NCI-H345 (cell line): ENCODE results near the gene PIAS2.
"Not testable (repeated sequence)": the region's sequence is repeated elsewhere in the genome, so short reads cannot be mapped to it uniquely, and the experiment has no call there.

Experiments
- DNase-seq: peaks from one replicate; lab custom pipeline; 2025; lab: John Stamatoyannopoulos, UW

The PIAS2 gene

DNA sequence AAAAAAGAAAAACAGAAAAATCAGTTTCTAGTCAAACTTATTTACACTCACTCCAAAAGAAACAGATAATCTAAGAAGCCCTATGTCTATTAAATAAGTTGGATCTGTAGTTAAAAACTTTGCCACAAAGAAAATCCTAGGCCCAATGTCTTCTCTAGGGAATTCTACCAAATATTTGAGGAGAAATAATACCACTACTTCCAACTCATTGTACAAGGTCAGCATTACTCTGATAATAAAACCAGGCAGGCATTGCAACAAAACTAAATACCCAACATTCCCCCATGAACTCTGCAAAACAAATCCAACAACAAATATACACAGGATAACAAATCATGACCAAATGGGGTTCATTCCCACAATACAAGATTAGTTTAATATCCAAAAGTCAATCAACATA is 86.7 kb downstream of the PIAS2 start:
- DNase-seq = no peak

DNA sequence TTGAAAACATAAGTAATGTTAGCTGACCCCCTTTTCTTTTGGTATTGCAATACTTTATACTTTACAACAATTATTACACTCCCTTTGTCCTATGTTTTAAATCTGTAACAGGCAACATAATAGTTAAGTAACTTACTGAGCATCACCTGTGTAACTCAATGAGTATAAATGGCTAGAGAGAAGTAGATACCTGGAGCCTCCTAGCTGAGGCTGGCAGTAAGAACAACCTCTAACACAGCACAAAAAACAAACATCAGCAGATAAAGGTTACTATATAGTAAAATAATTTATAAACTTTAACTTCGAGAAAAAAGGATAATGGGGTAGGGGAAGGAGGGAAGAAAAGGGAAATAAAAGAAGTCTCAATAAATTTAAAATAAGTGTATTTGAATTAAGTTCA is 87.4 kb downstream of the PIAS2 start:
- no peak for DNase-seq

DNA sequence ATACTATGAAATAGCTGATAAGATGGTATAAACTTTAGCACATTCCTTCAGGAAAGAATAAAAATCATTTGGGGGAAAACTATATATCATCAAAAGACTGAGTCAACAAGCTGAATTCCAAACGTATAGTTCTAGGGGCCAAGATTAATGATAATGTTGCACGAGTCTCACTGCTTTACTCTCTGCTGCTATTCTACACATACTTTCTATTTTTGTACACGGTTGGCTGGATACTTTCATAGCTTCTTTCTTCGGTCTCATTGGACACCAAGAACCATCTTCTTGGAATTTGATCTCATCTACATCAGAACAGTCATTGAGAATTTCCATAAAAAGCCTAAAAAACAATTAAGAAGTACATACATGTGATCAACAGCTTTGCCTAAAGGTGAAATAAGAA is 87.8 kb downstream of the PIAS2 start:
- no peak for DNase-seq

DNA sequence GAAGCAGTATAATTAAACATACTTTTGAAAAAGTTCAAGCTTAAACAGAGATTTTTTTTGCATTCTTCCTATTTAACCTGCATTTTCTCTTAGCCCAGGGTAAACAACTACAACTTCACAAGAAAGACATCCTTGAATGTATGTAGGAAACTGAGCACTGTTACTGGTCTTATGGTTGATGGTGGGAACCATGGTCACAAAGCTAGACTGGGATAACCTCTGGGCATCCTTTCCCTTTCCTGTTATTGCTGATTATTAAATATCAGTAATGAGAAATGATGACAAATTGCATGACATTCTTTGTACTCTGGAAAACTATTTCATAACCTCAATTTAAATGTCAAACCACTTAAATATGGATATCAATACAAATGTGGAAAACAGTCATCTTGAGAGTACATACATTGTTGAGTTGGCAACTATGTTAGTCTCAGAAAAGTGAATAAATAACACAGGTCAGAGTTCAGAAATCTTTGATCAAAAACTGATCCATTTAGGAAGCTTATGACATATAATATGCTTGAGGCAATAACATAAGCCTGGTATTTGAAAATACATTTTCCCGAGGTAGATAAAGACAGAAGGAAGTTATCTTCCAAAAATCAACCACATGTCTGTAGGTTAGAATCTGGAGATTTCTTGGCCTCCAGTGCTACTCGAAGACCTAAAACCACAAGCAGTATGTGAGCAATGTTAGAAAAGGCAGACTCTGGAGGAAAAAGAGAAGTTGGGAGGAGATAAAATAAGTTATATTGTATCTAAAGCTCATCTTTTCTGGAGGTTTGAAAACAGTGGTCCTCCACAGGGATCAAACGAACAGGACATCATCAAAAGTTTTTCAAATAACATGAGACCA is 95.2 kb downstream of the PIAS2 start:
- no peak for DNase-seq

DNA sequence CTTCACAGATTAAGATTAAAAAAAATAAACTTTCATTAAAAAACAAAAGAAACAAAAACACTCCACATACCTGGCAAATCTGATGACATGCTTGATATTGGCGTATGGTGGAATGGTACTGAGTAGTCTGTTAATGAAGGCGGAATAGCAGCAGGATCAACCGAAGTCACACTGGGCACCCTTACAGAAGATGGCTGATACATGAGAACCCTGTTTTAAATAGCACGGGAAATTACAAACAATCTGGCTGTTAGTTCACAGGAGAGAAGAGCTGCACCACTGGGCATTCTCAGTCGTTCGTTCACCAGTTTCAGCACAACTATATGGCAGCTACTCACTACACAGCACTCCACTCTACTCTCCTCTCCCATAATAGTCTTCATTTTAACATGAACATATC is 96.4 kb downstream of the PIAS2 start:
- no peak for DNase-seq

DNA sequence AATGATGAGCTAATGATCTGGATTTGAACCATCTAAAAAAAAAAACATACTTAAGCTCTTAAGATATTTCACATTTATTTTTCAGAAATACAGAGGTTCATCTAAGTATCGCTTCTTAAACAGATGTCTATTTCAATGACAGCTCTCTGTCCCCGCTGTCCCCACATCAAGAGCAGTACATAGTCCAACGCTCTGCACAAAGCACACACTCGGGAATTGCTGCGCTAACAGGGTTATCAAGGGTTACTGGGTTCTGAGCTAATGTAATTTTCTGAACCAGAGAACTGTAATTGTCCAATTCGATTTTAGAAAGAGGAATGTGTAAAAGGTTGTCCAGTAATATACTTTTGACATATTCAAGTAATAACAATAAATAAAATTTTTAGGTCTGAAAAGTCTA is 101.6 kb downstream of the PIAS2 start:
- DNase-seq = no peak

DNA sequence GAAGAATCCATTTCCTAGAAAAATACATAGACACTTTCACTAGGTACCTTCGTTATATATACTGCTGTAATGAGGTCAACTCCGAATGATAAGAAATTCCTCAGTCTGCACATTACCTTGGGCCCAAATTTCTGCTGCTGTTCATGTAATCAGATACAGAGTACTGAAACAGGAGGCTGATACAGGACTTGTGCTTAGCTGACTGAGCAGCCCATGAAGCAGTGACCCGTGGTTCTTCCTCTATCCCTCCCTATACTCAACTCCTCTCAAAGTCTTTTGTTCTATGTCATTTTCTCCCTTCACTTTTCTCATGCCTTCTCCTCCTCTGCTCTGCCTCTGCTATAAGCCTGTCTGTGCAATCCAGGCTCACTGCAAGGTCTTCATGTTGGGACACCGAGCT is 102.9 kb downstream of the PIAS2 start:
- no peak for DNase-seq

DNA sequence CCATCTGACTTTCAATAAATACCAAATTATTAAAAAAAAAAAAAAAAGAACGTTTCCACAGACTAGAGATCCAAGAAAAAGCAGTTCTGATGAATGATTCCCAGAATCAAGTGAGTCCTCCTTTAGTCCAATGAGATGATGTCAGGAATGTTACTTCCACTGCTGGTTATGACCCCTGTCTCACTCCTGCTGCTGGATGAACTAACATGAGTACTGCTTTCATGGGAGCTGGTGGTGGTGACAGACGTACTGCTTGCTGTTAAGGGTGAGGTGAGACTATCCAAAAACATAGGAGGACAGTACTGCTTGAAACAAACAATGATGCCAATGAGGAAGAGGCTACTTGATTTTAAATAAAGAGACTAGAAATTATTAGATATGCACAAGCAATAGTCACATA is 105.0 kb downstream of the PIAS2 start:
- no peak for DNase-seq

DNA sequence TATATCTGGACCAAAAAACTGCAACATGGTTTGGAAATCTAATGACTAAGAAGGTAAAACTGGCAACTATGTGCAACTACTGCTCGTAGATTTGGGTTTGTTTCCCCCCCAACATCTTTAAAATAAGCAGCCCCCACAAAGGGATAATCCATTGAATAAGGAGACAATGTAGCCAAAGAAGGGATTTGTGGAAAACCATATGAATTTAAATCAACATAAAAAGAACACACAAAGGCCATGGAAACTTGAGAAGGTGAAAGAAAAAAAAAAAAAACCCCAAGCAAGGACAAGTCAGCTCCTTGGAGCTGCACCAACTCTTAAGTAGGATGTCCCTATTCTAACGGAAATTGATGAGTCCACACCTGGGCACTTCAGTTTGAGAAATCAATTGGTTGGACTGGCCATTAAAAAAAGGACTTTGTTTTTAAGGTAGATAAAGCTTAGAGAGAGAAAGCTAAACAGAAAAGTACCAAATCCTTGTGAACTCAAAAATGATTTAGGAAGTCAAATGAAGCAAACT is 106.8 kb downstream of the PIAS2 start:
- DNase-seq = no peak

DNA sequence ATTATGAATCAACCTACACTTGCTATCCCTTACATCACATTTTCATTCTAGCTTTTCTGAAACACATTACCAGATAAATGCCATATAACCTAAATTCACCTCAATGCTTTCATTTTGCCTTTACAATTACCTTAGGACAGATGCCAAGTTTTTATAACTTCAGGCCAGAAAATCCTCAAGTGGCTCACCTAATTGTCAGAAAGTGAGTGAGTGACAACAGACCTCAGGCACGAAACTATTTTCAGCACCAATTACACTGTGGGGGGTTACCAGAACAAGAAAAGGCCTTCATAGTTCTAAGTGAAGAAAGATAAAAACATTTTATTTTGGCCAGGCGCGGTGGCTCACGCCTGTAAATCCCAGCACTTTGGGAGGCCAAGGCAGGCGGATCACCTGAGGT is 108.2 kb downstream of the PIAS2 start:
- DNase-seq = peak; percentile 19

DNA sequence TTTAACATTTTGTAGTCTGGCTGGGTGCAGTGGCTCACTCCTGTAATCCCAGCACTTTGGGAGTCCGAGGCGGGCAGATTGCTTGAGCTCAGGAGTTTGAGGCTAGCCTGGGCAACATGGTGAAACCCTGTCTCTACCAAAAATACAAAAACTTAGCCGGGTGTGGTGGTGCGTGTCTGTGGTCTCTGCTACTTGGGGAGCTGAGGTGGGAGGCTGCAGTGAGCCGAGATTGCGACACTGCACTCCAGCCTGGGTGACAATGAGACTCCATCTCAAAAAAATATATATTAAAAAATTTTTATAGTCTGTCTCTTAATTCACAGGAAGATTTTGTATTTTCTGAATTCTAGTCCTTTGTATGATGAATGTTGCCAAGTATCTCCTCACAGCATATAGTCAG is 121.4 kb downstream of the PIAS2 start:
- DNase-seq = not testable (repeated sequence)

DNA sequence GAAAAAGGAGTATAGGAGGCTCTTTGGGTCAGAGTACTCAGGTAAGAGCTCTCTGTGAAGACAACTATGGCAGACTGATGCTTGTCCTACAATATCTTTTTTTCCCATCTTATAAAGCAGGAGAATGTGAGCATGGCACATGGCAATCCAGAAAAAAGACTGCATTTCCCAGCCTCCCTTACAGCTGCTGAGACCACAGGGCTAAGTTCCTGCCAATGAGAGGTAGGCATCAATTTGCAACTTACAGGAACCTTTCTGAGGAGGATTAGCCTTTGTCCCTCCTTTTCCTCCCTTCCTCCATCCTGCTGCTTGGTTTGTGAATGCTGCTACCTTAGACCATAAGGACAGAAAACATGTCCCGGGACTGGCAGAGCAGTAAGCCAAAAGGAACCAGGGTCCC is 122.7 kb downstream of the PIAS2 start:
- DNase-seq = no peak

DNA sequence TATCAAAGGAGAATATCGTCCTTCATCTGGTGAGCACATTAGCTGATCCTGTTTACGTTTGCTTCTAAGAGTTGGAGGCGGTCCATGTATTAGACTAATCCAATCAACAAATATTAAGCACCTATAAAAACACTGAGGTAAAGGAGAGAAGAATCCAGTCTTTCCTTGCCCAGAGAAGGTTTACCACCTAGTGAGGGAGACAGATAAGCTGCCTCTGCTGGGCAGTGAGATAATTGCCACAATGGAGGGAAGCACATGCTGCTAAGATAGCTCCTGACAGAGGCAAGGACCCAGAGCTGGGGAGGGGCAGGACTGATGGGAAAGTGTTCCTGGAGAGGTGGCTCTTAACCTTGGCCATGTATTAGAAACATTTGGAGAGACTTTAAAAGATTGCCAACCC is 123.7 kb downstream of the PIAS2 start:
- no peak for DNase-seq

DNA sequence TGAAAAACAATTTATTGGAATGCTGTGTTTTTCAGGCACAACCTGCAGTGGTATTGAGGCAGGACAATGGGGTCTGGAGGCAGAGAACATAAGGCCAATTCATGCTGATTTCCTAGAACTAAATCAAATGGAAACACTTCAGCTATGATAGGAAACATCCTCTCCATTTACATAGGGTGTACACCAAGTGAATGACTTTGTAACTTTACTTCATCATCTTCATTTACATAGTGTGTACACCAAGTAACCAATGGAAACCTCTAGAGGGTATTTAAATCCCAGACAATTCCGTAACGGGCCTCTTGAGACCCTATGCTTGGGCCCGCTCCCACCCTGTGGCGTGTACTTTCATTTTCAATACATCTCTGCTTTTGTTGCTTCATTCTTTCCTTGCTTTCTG is 128.2 kb downstream of the PIAS2 start:
- no peak for DNase-seq

DNA sequence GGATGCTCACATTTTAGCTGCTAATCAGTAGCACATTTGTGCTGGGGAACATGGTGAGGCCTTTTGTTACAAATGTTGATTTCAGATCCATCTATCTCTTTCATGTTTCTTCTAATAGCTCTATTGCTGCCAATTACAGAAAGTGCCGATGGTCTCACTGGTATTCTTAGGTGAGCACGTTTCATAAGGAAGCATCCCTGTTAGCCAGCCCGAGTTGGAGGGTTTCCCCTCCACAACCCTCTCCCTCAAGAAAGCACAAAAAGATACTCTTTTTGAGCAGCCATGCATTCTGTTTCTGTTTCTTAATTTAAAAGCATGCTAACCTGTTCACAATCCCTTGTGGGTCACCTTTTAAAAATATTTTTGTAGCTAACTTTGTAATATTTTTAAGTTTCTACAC is 129.6 kb downstream of the PIAS2 start:
- no peak for DNase-seq

DNA sequence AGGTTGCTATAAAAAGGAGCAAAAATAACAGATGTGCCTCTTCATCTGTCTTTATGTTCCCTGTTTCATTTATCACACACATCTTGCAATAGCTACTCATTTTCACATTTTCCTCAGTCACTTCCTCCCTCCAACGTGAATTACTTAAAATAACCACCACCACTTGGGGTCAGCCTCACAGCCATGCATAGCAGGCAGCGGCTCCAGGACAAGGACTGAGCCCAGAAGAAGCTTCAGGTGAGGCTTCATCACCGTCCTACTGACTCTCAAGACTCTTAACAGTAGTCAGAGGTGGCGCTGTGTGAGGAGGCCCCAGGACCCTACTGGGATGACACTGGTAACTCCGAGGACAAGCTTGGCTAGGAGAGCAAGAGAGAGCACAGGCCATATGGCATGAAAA is 144.9 kb downstream of the PIAS2 start:
- DNase-seq = no peak

DNA sequence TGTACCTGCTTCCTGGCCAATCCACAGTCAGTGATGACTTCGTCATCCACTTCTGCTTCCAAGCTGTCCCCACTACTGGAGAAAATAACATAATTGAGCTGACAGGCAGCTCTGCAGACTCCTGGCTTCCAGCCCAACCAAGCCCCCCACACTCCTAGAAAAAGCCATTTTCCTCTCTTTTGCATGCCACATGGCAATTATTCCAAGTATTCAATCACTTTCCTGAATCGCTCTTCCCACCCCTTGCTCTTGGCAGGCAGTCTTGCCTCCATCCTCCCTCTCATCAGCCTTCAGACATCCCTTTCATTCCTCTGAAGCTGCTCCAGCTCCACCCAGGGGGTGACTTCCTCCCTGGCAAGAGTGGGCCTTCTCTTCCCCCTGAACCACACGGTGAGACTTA is 146.2 kb downstream of the PIAS2 start:
- DNase-seq = no peak

DNA sequence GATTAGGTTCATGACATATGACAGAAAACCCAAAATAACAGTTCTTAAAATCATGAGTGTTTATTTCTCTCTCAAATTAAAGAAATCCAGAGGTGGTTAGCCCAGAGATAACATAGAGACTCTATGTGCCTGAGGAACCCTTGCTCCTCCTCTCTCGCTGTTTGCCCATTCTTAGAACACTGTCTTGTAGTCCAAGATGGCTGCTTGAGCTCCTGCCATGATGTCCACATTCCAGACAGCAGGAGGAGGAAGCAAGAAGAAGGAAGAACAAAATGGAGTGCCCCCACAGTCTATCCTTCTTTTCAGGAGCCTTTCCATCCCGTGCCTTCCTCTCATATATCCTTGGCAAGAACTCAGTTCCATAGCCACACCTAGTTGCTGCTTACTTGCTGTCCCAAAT is 146.6 kb downstream of the PIAS2 start:
- DNase-seq = no peak

DNA sequence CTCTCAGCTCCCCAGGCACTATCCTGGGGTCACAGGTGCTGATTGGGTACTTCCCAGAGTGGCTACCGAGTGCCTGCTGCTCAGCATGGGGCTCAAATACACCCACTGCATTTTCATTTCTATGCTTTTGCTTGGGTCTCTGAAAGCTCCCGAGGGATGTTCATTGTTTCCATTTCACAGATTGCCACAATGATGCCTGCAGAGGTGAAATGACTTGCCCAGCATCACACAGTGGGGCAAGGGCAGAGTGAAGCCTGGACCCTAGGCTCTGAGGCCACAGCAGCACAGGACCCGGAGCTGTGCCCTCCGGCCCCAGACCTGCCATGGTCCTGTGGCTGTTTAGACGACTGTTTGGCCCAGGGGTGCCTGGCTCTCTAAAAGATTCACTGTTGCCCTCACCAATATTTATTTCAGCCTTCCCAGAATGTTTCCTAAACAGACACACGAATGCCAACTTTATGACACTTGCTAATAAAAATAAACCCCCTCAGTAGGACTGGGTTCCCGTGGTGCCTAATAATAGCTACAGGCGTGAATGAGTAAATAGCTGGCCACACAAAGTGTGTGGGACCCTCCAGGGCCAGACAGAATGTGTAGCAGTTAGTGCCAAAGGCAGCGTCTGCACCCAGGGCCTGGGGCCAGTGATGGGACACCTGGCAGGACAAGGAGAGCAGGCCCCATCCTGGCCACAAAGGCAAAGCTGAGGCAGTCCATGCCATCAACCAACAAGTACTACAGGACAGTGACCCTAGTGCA is 149.0 kb downstream of the PIAS2 start:
- no peak for DNase-seq

DNA sequence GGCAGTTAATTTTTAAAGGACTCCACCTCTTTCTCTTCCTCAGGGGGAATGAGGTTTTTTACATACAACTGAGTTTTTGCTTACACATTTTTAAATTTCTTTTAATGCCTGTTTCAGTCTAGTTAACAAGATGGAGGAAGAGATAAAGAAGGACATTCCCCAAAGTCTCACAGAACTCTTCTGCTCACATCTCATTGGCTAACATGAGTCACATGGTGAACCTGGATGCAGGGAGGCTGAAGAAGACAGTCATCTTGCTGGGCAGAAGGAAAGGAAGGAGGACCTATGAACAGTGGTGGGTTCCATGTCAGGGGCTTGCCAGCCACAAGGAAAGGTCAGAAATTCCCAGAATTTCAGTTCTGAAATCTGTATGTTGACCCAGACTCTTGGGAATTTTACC is 150.1 kb downstream of the PIAS2 start:
- DNase-seq = no peak

DNA sequence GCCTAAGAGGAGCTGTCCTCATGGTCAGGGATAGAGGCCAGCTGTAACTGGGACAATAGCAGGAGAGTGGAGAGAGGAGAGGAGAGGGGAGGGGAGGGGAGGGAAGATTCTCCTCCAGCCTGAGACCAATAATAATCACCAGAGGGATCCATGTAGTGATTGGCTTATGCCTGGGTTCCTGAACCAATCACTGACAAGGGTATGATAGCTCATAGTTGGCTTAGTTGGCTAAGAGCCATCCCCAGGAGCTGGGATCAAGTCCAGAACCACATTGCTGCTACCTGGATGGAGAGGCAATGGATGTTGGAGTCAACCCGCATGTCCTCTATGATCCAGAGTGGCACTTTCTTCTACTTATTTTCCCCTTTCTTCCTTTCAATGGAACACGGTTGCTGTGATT is 152.7 kb downstream of the PIAS2 start:
- DNase-seq = no peak

DNA sequence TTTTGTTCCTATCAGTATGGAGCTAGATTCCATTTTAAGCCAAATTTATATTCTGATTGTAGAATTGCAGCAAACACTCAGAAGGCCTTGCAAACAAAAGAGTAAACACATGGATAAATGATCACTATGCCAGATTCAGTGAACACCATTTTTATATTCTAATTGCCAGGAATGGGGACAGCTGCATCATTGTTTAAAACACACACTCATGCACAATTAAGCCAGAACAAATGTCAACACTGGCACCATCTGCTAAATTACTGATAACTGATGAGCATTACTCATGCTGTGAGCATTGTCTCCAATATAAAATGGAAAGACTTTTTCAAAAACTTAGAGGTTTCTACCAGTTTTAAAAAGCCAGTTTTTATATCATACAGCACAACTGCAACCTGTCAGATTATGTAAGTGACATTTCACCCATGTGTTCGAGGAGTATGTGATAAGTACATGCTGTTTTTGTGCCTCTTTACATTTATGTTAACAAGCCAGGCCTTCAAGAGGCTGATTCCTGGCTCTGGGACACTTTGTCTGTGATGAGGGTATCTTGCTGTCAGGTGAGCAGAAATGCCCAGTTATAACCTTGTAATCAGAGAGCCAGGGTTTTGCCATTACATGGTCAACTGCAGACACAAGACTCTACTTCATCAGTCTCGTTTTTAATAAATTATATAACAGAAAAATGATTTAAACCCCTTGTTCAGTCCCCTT is 156.1 kb downstream of the PIAS2 start:
- DNase-seq = peak; percentile 81

DNA sequence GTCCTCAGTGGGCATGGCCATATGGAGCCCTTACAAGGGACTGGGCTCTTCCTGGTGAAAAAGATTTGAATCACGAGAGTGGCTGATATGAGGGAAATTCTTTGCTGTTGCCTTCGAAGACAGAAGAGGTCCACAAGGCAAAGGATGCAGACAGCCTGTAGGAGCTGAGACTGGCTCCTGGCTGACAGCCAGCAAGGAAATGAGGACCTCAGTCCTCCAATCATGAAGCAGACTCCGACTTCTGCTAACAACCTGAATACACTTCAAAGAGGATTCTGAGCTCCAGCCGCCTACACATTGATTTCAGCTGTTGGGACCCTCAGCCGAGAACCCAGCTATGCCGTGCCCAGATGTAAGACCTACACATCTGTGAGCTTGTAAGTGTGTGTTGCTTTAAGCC is 157.4 kb downstream of the PIAS2 start:
- peak; percentile 28 for DNase-seq
